Measurements from ENCODE around the gene SLC5A10. TPM values are rescaled to one million over a fixed set of nuclear protein-coding genes. Genes with fewer than 3 reads are reported as not detected.

Gene SLC5A10
- total and polyA plus RNA-seq, 7 experiments from 2014 or later, result 0.15 to 0.37 (median 0.17) TPM; not detected in 4

GRCh38 chr17:19001907-19002590, 50.1 kb downstream of the SLC5A10 start:
- ChIA-PET POLR2A (interaction anchor here (1.5 to 1.7 kb wide), 2 partner anchors 9 to 11 kb away, joined by 3 to 4 read pairs; no protein-coding TSS in a partner anchor), CTCF (interaction anchor here (0.9 kb wide), 1 partner anchor 21 kb away, joined by 4 read pairs; no protein-coding TSS in a partner anchor)
- Histone ChIP-seq H3K36me3 (ENCODE audit: control insufficient read depth in 2 of 3, insufficient read depth in 3 of 3, low read length in 3 of 3) (peaks cover 0 to 19% (median 0%) of the 10 kb centered on the region in 3 experiments), H3K27me3 (ENCODE audit: control insufficient read depth in 2 of 2, insufficient read depth in 2 of 2, low read length in 2 of 2) (no peaks in the 10 kb centered on the region), H3K4me3 (ENCODE audit: low read length) (no peak overlapping the region), H3K9me3 (ENCODE audit: control insufficient read depth in 2 of 3, low read length in 3 of 3) (no peaks in the 10 kb centered on the region), H3K27ac (ENCODE audit: low read depth, low read length) (no peak overlapping the region), H3K4me1 (ENCODE audit: control insufficient read depth in 2 of 2, insufficient read depth in 2 of 2, low read length in 2 of 2) (peaks cover 18 to 30% of the 10 kb centered on the region in 2 donors)
- H3K36me3 Mint-ChIP-seq, result peaks cover 0 to 3% (median 0%) of the 10 kb centered on the region in 5 donors
- peak overlapping the region; percentile 73 to 93 (median 84) for H3K4me3 Mint-ChIP-seq
- peak overlapping the region in 3 of 9 donors; percentile 43 to 56 (median 49) for H3K27ac Mint-ChIP-seq
- ATAC-seq, result no peak
- H3K9me3 Mint-ChIP-seq, result no peaks in the 10 kb centered on the region
- peaks cover 0 to 6% (median 0%) of the 10 kb centered on the region in 5 donors for H3K27me3 Mint-ChIP-seq
- intact Hi-C loops (cut with micrococcal nuclease), result loop anchor here (5.0 to 10.0 kb wide), 3 partner anchors 40 to 187 kb away; partner anchors contain the start of gene PRPSAP2 (in 1 of the 2)
- peaks cover 15 to 40% (median 25%) of the 10 kb centered on the region in 7 donors for H3K4me1 Mint-ChIP-seq
- no peak for DNase-seq

DNA sequence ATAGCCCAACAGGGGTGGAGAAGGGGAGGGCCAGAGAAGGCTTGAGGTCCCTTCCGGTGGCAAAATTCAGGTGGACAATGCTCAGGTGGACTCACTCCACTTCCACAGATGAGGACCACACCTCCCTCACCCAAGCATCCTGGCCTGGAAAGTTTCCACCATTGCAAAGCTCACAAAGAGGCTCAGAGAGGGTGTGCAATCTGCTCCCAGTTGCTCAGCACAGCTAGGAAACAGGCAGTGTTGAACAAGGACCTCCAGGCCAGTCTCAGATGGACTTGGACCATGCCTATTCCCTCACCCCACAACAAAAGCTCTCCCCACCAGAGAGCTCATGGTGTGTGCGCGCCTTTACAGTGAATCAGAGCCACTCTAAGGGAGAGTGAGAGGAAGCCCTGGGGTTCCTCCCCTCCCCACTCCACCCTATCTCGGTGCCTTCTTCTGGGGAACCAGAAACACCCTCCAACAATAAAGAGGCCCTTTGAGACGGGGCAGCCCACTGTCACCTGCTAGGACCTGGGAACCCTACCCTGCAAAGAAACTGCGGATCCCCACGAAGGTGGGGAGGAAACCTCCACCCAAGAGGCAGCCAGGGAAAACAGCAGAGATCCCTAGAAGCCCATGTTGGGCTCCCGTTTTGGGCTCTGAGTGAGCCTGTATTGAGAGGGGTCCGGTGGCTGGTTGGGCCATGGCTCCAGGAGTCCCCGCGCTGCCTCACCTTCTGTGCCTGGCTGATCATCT, 51.0 kb downstream of the SLC5A10 start:
- Mint-ChIP-seq H3K4me3 (peak overlapping the region; percentile 73 to 94 (median 86)), H3K4me1 (peaks cover 15 to 37% (median 25%) of the 10 kb centered on the region in 7 donors), H3K9me3 (no peaks in the 10 kb centered on the region), H3K27ac (peak overlapping the region in 7 of 9 donors; percentile 6 to 86 (median 59)), H3K36me3 (no peaks in the 10 kb centered on the region), H3K27me3 (peaks cover 0 to 15% (median 0%) of the 10 kb centered on the region in 5 donors)
- ChIA-PET CTCF (interaction anchor here (0.8 to 0.9 kb wide), 2 partner anchors 20 to 42 kb away, joined by 4 read pairs; no protein-coding TSS in a partner anchor), POLR2A (interaction anchor here (1.5 to 1.7 kb wide), 2 partner anchors 8 to 12 kb away, joined by 3 to 4 read pairs; no protein-coding TSS in a partner anchor)
- Histone ChIP-seq H3K9me3 (ENCODE audit: control insufficient read depth in 2 of 3, low read length in 3 of 3) (no peaks in the 10 kb centered on the region), H3K4me1 (ENCODE audit: control insufficient read depth in 2 of 2, insufficient read depth in 2 of 2, low read length in 2 of 2) (peaks cover 18 to 30% of the 10 kb centered on the region in 2 donors), H3K27ac (ENCODE audit: low read depth, low read length) (peak overlapping the region; percentile 84), H3K4me3 (ENCODE audit: low read length) (peak overlapping the region; percentile 50), H3K27me3 (ENCODE audit: control insufficient read depth in 2 of 2, insufficient read depth in 2 of 2, low read length in 2 of 2) (no peaks in the 10 kb centered on the region), H3K36me3 (ENCODE audit: control insufficient read depth in 2 of 3, insufficient read depth in 3 of 3, low read length in 3 of 3) (peaks cover 0 to 19% (median 0%) of the 10 kb centered on the region in 3 experiments)
- DNase-seq (peak in 3 of 9 donors; percentile 8 to 37 (median 26)), ATAC-seq (no peak)
- intact Hi-C loops (cut with micrococcal nuclease), result loop anchor here (5.0 to 10.0 kb wide), 3 partner anchors 41 to 188 kb away; partner anchors contain the start of gene PRPSAP2 (in 1 of the 2)

DNA sequence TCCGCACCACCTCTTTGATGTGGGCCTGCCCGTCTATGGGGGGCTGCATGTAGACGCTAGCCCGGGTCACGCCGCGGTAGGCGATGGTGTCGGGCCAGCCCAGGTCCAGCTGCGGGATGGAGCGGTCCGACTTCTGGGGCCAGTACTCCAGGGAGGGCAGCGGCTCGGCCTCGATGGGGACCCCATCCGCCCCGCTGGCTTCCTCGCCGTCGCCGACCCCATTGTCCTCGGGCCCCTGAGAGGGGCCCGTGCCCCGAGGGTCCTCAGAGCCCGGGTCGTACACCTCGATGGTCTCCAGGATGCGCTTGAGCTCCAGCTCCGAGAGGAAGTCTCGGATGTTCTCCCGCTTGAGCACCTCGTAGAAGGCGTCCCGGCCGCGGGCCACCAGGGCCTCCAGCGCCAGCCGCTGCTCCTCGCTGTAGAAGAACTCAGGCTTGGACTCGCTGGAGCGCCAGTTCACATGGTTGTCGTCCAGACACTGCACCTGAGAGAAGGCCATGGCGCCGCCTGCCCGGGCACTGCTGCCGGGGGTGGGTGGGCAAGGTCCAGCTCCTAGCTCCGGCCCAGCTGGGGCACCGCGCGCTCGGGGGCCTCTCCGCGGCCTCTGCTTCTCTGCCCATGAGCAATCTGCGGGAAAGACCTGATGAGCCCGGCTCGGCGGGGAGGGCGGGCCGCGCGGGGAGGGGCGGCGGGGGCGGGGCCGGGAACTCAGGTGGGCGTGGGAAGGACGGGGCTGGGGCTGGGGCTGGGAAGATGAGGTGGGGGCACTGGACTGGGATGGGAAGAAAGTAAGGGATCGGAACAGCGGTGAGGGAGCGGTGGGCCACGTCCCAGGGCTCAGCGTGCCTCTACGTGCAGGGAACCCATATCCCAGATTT, 51.8 kb downstream of the SLC5A10 start:
- peaks cover 18 to 30% of the 10 kb centered on the region in 2 donors for H3K4me1 ChIP-seq (ENCODE audit: control insufficient read depth in 2 of 2, insufficient read depth in 2 of 2, low read length in 2 of 2)
- CTCF ChIA-PET, result interaction anchor here (0.8 kb wide), 1 partner anchor 42 kb away, joined by 4 read pairs; no protein-coding TSS in a partner anchor
- no peaks in the 10 kb centered on the region for H3K36me3 Mint-ChIP-seq

DNA sequence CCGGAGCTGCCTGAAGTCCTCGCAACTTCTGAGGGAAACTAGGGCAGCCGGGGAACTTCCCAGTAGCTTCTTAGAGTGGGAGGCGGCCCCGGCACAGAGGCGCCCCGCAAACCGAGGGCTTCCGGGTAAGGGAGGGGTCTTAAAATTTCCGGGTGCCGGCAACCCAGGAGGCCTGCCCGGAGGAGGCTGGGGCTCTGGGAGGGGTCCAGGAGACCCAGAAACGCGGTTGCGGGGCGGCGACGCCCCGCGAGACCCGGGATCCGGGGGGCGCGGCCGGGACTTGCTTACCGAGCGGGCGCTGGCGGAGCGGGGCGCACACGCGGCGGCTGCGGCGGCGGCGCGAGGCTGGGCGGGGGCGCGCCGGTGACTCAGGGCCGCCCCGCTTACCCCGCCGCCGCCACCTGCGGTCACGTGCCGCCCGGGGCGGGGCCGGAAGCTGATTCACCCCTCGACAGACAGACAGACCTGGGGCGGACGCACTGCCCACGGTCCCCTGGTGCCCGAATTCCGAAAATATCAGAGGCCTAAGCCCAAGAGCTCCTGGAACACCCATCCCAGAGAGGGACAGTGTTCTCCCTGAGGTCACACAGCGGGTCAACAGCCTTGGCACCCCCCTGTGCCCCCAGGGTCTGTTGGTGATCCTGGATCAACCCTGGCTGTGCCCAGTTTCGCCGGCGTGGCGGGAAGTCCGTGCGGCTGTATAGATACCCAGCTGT, 52.6 kb downstream of the SLC5A10 start, which contains the start of gene FAM83G:
Gene FAM83G, minus strand, starts transcription at position 344 of the 716 bp plus-strand sequence. CDS start 723 bp downstream, outside the sequence.
- ATAC-seq (peak; percentile 90), DNase-seq (peak; percentile 67 to 92 (median 71))
- Histone ChIP-seq H3K9me3 (ENCODE audit: control insufficient read depth in 2 of 3, low read length in 3 of 3) (no peaks in the 10 kb centered on the region), H3K27ac (ENCODE audit: low read depth, low read length) (peak within 1 kb of the TSS; percentile 84), H3K4me3 (ENCODE audit: low read length) (peak within 1 kb of the TSS; percentile 61), H3K36me3 (ENCODE audit: control insufficient read depth in 2 of 3, insufficient read depth in 3 of 3, low read length in 3 of 3) (peaks cover 0 to 14% (median 0%) of the 10 kb centered on the region in 3 experiments), H3K27me3 (ENCODE audit: control insufficient read depth in 2 of 2, insufficient read depth in 2 of 2, low read length in 2 of 2) (no peaks in the 10 kb centered on the region), H3K4me1 (ENCODE audit: control insufficient read depth in 2 of 2, insufficient read depth in 2 of 2, low read length in 2 of 2) (peaks cover 18 to 30% of the 10 kb centered on the region in 2 donors)
- Mint-ChIP-seq H3K36me3 (no peaks in the 10 kb centered on the region), H3K4me3 (peak within 1 kb of the TSS; percentile 73 to 94 (median 88)), H3K4me1 (peaks cover 15 to 37% (median 25%) of the 10 kb centered on the region in 7 donors), H3K27ac (peak within 1 kb of the TSS; percentile 59 to 94 (median 89)), H3K27me3 (peaks cover 0 to 19% (median 0%) of the 10 kb centered on the region in 5 donors), H3K9me3 (no peaks in the 10 kb centered on the region)
- ChIA-PET CTCF (no interaction called here), POLR2A (interaction anchor here (0.5 to 1.7 kb wide), 10 partner anchors 10 to 147 kb away, joined by 3 to 8 read pairs (median 3); partner anchors contain the start of gene PRPSAP2)
- intact Hi-C loops (cut with micrococcal nuclease), result loop anchor here (2.0 to 10.0 kb wide), 4 partner anchors 42 to 190 kb away; partner anchors contain the start of gene PRPSAP2 (in 1 of the 2)

More for the DNA sequence above, 51.8 kb downstream of the SLC5A10 start:
- Histone ChIP-seq H3K9me3 (ENCODE audit: control insufficient read depth in 2 of 3, low read length in 3 of 3) (no peaks in the 10 kb centered on the region), H3K36me3 (ENCODE audit: control insufficient read depth in 2 of 3, insufficient read depth in 3 of 3, low read length in 3 of 3) (peaks cover 0 to 19% (median 0%) of the 10 kb centered on the region in 3 experiments), H3K27ac (ENCODE audit: low read depth, low read length) (peak overlapping the region; percentile 84), H3K27me3 (ENCODE audit: control insufficient read depth in 2 of 2, insufficient read depth in 2 of 2, low read length in 2 of 2) (no peaks in the 10 kb centered on the region), H3K4me3 (ENCODE audit: low read length) (peak overlapping the region; percentile 61)
- Mint-ChIP-seq H3K4me3 (peak overlapping the region; percentile 73 to 94 (median 88)), H3K9me3 (no peaks in the 10 kb centered on the region), H3K27me3 (peaks cover 0 to 17% (median 0%) of the 10 kb centered on the region in 5 donors), H3K4me1 (peaks cover 15 to 37% (median 25%) of the 10 kb centered on the region in 7 donors), H3K27ac (peak overlapping the region; percentile 57 to 94 (median 86))
- POLR2A ChIA-PET, result interaction anchor here (0.5 to 1.7 kb wide), 9 partner anchors 9 to 146 kb away, joined by 3 to 8 read pairs (median 3); partner anchors contain the start of gene PRPSAP2
- peak; percentile 6 for ATAC-seq
- intact Hi-C loops (cut with micrococcal nuclease), result loop anchor here (2.0 to 10.0 kb wide), 4 partner anchors 41 to 189 kb away; partner anchors contain the start of gene PRPSAP2 (in 1 of the 2)
- peak in 6 of 9 donors; percentile 16 to 59 (median 27) for DNase-seq

GRCh38 chr17:19005137-19005773, 53.3 kb downstream of the SLC5A10 start:
- H3K9me3 ChIP-seq (ENCODE audit: control insufficient read depth in 2 of 3, low read length in 3 of 3), result no peaks in the 10 kb centered on the region
- Mint-ChIP-seq H3K4me1 (peaks cover 15 to 37% (median 25%) of the 10 kb centered on the region in 7 donors), H3K27me3 (peaks cover 0 to 19% (median 0%) of the 10 kb centered on the region in 5 donors), H3K9me3 (no peaks in the 10 kb centered on the region), H3K4me3 (peak overlapping the region; percentile 36 to 87 (median 69)), H3K36me3 (no peaks in the 10 kb centered on the region), H3K27ac (peak overlapping the region; percentile 59 to 92 (median 89))
- ChIA-PET POLR2A (interaction anchor here (0.6 to 1.7 kb wide), 9 partner anchors 10 to 147 kb away, joined by 3 to 8 read pairs (median 3); partner anchors contain the start of gene PRPSAP2), CTCF (no interaction called here)
- H3K27ac ChIP-seq (ENCODE audit: low read depth, low read length), result peak overlapping the region; percentile 84
- ATAC-seq, result no peak
- H3K36me3 ChIP-seq (ENCODE audit: control insufficient read depth in 2 of 3, insufficient read depth in 3 of 3, low read length in 3 of 3), result peaks cover 0 to 13% (median 0%) of the 10 kb centered on the region in 3 experiments
- H3K27me3 ChIP-seq (ENCODE audit: control insufficient read depth in 2 of 2, insufficient read depth in 2 of 2, low read length in 2 of 2), result no peaks in the 10 kb centered on the region
- peak in 1 of 9 donors; percentile 13 for DNase-seq
- intact Hi-C loops (cut with micrococcal nuclease), result loop anchor here in 1 of 2 donors (2.0 to 10.0 kb wide), 3 partner anchors 44 to 190 kb away; partner anchors contain the start of gene PRPSAP2
- H3K4me3 ChIP-seq (ENCODE audit: low read length), result peak overlapping the region; percentile 37
- H3K4me1 ChIP-seq (ENCODE audit: control insufficient read depth in 2 of 2, insufficient read depth in 2 of 2, low read length in 2 of 2), result peaks cover 18 to 30% of the 10 kb centered on the region in 2 donors
